IPS DF 4.7 (cell line): ENCODE measurements around the gene ZNG1B.
"Not testable (repeated sequence)": the region's sequence is repeated elsewhere in the genome, so short reads cannot be mapped to it uniquely, and the experiment has no call there.

ENCODE experiments used
- DNase-seq: peaks from one replicate; pipeline ENCODE4 v3.0.0-alpha.2; 2013; ENCODE audit warnings: low spot score; ENCODE audit errors: extremely low read depth

The ZNG1B gene

GRCh38 chr2:113437508-113438465, at the start of gene ZNG1B:
Gene ZNG1B (plus strand): TSS chr2:113437691. CDS start chr2:113437869, 178 bp downstream.
- DNase-seq = not testable (repeated sequence)

DNA sequence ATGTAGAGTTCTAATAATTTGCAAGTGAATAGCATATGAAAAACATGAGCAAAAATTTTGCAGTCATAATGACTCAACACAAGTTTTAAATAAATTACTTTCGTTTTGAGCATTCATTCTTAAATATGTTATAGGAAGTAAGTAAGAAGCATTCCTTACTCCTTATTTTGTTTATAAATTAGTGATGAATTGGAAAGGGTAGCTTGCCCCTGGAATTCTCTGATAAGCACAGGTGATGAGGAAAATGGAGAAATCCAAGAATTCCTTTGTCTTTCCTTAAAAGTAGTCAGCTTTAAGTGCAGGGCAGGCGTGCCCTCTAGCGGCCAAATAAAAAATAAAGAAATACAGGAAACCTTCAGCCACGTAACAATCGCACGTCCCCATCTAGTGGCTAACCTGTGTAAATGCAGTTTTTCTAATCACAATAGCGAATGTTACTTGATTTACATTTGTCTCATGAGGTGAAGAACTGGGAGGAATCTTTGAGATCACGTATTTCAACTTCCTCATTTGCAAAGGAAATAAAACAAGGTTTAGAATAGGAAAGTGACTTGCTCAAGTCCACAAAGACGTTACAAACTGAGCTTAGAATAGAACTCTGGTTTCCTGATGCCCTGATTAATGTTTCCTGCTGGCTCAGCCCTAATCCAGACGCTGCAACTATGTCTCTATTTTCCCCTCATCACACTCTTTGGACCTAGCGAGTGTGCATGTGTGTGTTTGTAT, 47.2 kb upstream of the ZNG1B start:
- DNase-seq = no peak

GRCh38 chr2:113391073-113391472, 46.4 kb upstream of the ZNG1B start:
- no peak for DNase-seq

DNA sequence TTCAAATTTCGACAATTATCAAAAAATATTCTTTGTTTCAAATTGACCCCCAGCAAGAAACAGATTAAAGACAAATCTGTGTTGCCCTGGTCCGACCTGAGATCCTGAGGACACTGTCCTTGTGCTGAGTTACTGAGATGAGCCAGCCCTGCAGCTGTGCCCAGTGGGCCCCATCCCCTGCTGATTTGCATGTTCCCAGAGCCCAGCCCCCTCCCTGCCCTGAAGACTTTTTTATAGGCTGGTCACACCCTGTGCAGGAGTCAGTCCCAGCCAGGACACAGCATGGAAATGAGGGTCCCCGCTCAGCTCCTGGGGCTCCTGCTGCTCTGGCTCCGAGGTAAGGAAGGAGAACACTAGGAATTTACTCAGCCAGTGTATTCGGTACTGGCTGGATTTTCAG, 31.4 kb upstream of the ZNG1B start:
- DNase-seq = no peak

- DNase-seq = no peak
These were observed 29.9 kb upstream of the ZNG1B start for GRCh38 chr2:113407446-113408099.

- DNase-seq = not testable (repeated sequence)
These were observed 25.7 kb upstream of the ZNG1B start for GRCh38 chr2:113411725-113412352.

GRCh38 chr2:113412774-113413173, 24.7 kb upstream of the ZNG1B start:
- not testable (repeated sequence) for DNase-seq

GRCh38 chr2:113431773-113432172, 5.7 kb upstream of the ZNG1B start:
- not testable (repeated sequence) for DNase-seq

GRCh38 chr2:113433468-113433867, 4.0 kb upstream of the ZNG1B start:
- not testable (repeated sequence) for DNase-seq

GRCh38 chr2:113465770-113466169, 28.3 kb downstream of the ZNG1B start:
- not testable (repeated sequence) for DNase-seq

- not testable (repeated sequence) for DNase-seq
These were observed 39.3 kb downstream of the ZNG1B start for GRCh38 chr2:113476688-113477368.

DNA sequence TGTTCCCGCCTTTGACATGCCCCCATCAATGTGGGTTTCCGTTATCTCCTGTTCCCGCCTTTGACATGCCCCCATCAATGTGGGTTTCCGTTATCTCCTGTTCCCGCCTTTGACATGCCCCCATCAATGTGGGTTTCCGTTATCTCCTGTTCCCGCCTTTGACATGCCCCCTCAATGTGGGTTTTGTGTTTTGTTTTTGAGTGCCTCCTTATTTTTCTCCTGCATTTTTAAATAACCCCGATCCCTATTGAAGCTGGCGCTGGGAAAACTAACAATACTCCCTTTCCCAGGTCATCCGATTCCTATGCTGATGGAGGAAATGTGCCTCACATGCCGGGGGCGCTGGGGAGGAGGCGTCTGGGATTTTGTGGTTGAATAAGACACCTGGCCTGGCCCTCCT, 59.0 kb downstream of the ZNG1B start:
- DNase-seq = not testable (repeated sequence)

- DNase-seq = not testable (repeated sequence)
These were observed 60.9 kb downstream of the ZNG1B start, which contains the start of gene FOXD4L1 for GRCh38 chr2:113498365-113498764. Gene FOXD4L1 (plus strand): TSS chr2:113498665. CDS start chr2:113499257, 592 bp downstream.

- DNase-seq = not testable (repeated sequence)
These were observed 61.8 kb downstream of the ZNG1B start for GRCh38 chr2:113499019-113499885.

DNA sequence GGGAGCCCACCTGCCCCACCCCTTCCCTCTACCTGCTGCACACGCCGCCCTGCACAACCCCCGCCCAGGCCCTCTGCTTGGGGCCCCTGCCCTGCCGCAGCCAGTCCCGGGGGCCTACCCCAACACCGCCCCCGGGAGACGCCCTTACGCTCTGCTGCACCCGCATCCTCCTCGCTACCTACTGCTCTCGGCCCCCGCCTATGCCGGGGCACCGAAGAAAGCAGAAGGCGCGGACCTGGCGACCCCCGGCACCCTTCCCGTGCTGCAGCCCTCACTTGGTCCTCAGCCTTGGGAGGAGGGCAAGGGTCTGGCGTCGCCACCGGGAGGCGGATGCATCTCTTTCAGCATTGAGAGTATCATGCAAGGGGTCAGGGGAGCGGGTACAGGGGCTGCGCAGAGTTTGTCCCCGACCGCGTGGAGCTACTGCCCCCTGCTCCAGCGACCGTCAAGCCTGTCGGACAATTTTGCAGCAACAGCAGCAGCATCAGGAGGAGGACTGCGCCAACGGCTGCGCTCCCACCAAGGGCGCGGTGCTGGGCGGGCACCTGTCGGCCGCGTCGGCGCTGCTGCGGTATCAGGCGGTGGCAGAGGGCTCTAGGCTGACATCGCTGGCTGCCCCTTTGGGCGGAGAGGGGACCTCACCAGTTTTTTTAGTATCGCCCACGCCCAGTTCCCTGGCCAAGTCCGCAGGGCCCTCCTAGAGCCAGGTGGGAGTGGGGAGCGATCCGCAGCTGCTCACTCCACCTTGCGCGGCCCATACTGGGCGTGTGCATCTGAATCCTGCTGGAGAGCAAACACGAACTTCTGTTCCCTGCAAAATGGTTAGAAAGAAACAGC, 62.6 kb downstream of the ZNG1B start:
- not testable (repeated sequence) for DNase-seq

- DNase-seq = not testable (repeated sequence)
These were observed 63.2 kb downstream of the ZNG1B start for GRCh38 chr2:113500723-113501038.

DNA sequence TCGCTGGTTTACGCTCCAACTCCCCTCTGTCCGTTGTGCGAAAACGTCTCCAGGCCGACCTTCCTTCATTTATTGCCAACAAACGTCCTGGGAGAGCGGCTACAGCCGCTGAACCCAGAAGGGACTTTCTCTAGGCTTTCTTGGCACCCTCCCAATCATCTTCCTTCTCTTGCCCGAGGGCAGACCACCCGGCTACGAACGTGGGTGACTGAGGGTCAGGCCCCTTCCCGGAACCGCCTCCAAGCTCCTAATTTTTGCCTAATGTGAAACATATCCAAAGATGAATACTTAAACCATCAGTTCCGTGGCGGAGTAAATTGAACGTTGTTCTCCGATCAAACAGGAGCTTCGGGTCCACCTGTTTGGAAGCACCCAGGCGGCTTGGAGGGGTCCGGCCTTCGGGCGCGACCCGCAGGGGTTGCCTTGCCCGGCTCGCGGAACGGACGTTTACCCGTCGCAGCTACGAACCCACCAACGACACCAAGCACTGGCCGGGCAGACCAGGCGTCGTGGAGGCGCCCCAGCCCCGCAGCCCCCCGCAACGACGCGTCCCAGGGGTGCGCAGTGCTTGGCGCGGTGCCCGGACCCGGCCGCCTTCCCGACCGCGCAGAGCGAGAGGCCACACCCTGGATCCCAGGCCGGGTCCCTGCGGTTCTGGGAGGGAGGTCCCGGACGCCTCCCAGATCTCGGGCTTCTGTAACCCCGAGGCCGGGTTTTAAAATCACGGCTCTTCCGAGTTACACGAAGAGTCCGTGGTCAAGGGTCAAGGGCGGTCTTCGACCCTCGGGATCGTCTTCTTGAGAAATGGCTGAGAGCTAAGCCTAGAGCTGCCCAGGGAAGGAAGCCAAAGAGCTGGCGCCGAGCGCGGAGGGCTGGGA, 65.0 kb downstream of the ZNG1B start:
- DNase-seq = not testable (repeated sequence)
